Measurements from ENCODE around the gene WDR44.
A peak's percentile ranks its signal among the peaks of the same experiment; 100 is the strongest.

Gene WDR44

DNA sequence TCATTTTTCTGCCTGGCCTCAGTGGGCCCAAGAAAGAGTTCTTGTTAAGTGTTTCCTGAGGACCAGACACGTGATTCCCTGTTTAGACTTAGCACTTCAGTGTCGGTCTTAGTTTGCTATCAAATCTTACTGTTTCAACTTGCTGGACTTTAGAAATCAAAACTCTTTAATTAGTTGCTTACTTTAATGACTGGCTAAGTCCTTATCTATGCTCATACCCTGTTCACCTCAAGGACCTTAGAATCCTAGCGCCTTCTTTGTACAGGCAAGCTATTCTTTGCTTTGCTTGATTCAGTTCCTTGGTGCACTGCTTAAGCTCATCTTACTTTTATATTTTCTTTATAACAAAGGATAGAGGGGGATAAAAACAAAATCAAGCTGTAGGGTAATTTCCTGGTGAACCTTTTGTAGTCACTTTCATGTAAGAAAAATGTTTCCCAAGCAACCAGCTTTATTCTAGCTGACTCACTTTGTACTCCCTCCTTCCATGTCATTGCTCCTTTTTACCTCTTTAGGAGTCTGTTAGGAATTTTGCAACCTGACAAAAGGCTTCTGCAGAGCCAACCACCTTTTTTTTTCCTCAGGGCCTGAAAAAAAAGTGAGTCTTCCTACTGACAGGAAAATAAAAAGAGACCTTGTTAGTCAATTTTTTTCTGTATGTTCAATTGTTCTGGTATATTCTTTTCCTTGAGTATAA lies 14.7 kb downstream of the WDR44 start:
- H4K91ac ChIP-seq (ENCODE audit: low read depth, low read length, poor library complexity) = no peak overlapping the region
- DNase-seq (ENCODE audit: low spot score) = no peak
- H3K27me3 ChIP-seq (ENCODE audit: control insufficient read depth in 3 of 3, insufficient read depth in 3 of 3, low read depth in 1 of 3, low read length in 3 of 3) = no peaks in the 10 kb centered on the region
- no peak overlapping the region for H3K18ac ChIP-seq (ENCODE audit: low read length)
- H3K27ac ChIP-seq (replicated peaks; ENCODE audit: low read length) = peak overlapping the region; percentile 85
- H3K4me3 ChIP-seq (ENCODE audit: low read length in 2 of 2) = no peak overlapping the region
- no peak overlapping the region for H2BK15ac ChIP-seq (ENCODE audit: low read length)
- H3K4me2 ChIP-seq (ENCODE audit: insufficient read depth, low read length, poor library complexity, severe bottlenecking) = no peak overlapping the region
- H2BK12ac ChIP-seq (ENCODE audit: low read length) = no peak overlapping the region
- H2BK120ac ChIP-seq (ENCODE audit: low read depth, low read length) = no peak overlapping the region
- peaks cover under 1 to 20% of the 10 kb centered on the region in 2 donors for H3K4me1 ChIP-seq (ENCODE audit: control insufficient read depth in 2 of 2, insufficient read depth in 1 of 2, low read depth in 1 of 2, low read length in 2 of 2)
- no CpG with 5 or more reads among the region's 3 CpGs for WGBS, 2 donors (ENCODE audit: extremely low coverage in 2 of 2, insufficient read length in 2 of 2, insufficient replicate concordance in 1 of 2)
- no peak overlapping the region for H3K14ac ChIP-seq (ENCODE audit: low read length)
- no peaks in the 10 kb centered on the region for H3K79me1 ChIP-seq (ENCODE audit: low read depth, low read length)
- no peak overlapping the region for H2AK5ac ChIP-seq (ENCODE audit: low read depth, low read length)
- no peak overlapping the region for H2AFZ ChIP-seq (ENCODE audit: low read length)
- H4K8ac ChIP-seq (ENCODE audit: low read depth, low read length) = no peak overlapping the region
- H3K4ac ChIP-seq (ENCODE audit: low read length) = no peak overlapping the region
- H3K9me3 ChIP-seq (replicated peaks in 1 of 2; ENCODE audit: control insufficient read depth in 2 of 2, insufficient read depth in 1 of 2, low read depth in 1 of 2, low read length in 2 of 2) = no peaks in the 10 kb centered on the region
- H3K36me3 ChIP-seq (replicated peaks in 1 of 2; ENCODE audit: control insufficient read depth in 2 of 2, insufficient read depth in 2 of 2, low read length in 2 of 2) = no peaks in the 10 kb centered on the region
- no peak overlapping the region for H3K9ac ChIP-seq (ENCODE audit: low read depth, low read length, poor library complexity)
- no peak overlapping the region for H2BK5ac ChIP-seq (ENCODE audit: low read length)
- no peak overlapping the region for H3K23ac ChIP-seq (ENCODE audit: low read depth, low read length, poor library complexity)

DNA sequence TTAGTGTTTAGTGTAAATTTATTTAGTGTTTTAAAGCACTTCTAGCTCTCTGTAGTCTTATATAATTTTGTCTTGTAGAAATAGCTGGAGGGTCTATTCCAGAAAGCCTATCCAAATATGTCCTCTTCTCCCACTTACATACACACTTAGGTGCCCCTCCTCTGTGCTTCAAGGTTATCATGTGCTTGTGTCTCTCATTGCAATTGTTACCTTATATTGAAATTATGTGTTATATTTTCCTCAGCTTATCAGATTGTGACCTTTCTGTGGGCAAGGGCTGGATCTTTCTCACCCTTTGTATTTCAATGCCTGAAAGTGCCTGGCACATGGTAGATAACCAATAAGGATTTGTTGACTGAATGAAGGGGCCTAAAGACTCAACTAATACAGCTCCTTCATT lies 18.4 kb downstream of the WDR44 start:
- Histone ChIP-seq H4K8ac (ENCODE audit: low read depth, low read length) (no peak overlapping the region), H2BK5ac (ENCODE audit: low read length) (no peak overlapping the region), H2BK120ac (ENCODE audit: low read depth, low read length) (no peak overlapping the region), H3K36me3 (replicated peaks in 1 of 2; ENCODE audit: control insufficient read depth in 2 of 2, insufficient read depth in 2 of 2, low read length in 2 of 2) (no peaks in the 10 kb centered on the region), H3K27me3 (ENCODE audit: control insufficient read depth in 3 of 3, insufficient read depth in 3 of 3, low read depth in 1 of 3, low read length in 3 of 3) (no peaks in the 10 kb centered on the region), H2AFZ (ENCODE audit: low read length) (no peak overlapping the region), H3K9ac (ENCODE audit: low read depth, low read length, poor library complexity) (no peak overlapping the region), H2BK15ac (ENCODE audit: low read length) (no peak overlapping the region), H3K4ac (ENCODE audit: low read length) (no peak overlapping the region), H2AK5ac (ENCODE audit: low read depth, low read length) (no peak overlapping the region), H3K27ac (replicated peaks; ENCODE audit: low read length) (no peak overlapping the region), H4K91ac (ENCODE audit: low read depth, low read length, poor library complexity) (no peak overlapping the region), H3K4me1 (ENCODE audit: control insufficient read depth in 2 of 2, insufficient read depth in 1 of 2, low read depth in 1 of 2, low read length in 2 of 2) (peaks cover 0 to 15% of the 10 kb centered on the region in 2 donors), H3K79me1 (ENCODE audit: low read depth, low read length) (no peaks in the 10 kb centered on the region), H2BK12ac (ENCODE audit: low read length) (no peak overlapping the region), H3K4me2 (ENCODE audit: insufficient read depth, low read length, poor library complexity, severe bottlenecking) (no peak overlapping the region), H3K9me3 (replicated peaks in 1 of 2; ENCODE audit: control insufficient read depth in 2 of 2, insufficient read depth in 1 of 2, low read depth in 1 of 2, low read length in 2 of 2) (no peaks in the 10 kb centered on the region), H3K14ac (ENCODE audit: low read length) (no peak overlapping the region), H3K4me3 (ENCODE audit: low read length in 2 of 2) (no peak overlapping the region), H3K23ac (ENCODE audit: low read depth, low read length, poor library complexity) (no peak overlapping the region), H3K18ac (ENCODE audit: low read length) (no peak overlapping the region)
- no peak for DNase-seq (ENCODE audit: low spot score)

DNA sequence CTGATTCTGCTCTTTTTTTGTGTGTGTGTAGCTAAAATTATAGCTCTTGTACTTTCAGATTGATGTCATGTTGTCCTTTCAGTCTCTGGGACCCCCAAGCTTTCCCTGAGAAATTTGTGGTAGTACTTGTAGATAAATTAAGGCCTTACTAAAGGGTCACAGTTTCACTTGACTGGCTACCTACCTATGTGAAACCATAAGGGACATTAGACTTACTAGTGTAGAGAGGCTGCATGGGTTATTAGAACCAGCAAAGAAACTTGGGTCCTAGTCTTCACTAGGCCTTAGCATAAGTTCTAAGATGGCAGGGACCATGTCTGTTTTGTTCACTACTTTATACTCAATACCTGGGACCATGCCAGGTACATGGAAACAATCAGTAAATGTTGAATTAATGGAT lies 21.4 kb downstream of the WDR44 start:
- Histone ChIP-seq H3K36me3 (replicated peaks in 1 of 2; ENCODE audit: control insufficient read depth in 2 of 2, insufficient read depth in 2 of 2, low read length in 2 of 2) (no peaks in the 10 kb centered on the region), H2BK15ac (ENCODE audit: low read length) (no peak overlapping the region), H3K4me1 (ENCODE audit: control insufficient read depth in 2 of 2, insufficient read depth in 1 of 2, low read depth in 1 of 2, low read length in 2 of 2) (no peaks in the 10 kb centered on the region), H3K27ac (replicated peaks; ENCODE audit: low read length) (no peak overlapping the region), H3K4me2 (ENCODE audit: insufficient read depth, low read length, poor library complexity, severe bottlenecking) (no peak overlapping the region), H3K23ac (ENCODE audit: low read depth, low read length, poor library complexity) (no peak overlapping the region), H3K18ac (ENCODE audit: low read length) (no peak overlapping the region), H3K4me3 (ENCODE audit: low read length in 2 of 2) (no peak overlapping the region), H3K9ac (ENCODE audit: low read depth, low read length, poor library complexity) (no peak overlapping the region), H2AK5ac (ENCODE audit: low read depth, low read length) (no peak overlapping the region), H3K27me3 (ENCODE audit: control insufficient read depth in 3 of 3, insufficient read depth in 3 of 3, low read depth in 1 of 3, low read length in 3 of 3) (no peaks in the 10 kb centered on the region), H2BK120ac (ENCODE audit: low read depth, low read length) (no peak overlapping the region), H2BK5ac (ENCODE audit: low read length) (no peak overlapping the region), H3K14ac (ENCODE audit: low read length) (no peak overlapping the region), H3K4ac (ENCODE audit: low read length) (no peak overlapping the region), H3K79me1 (ENCODE audit: low read depth, low read length) (no peaks in the 10 kb centered on the region), H4K8ac (ENCODE audit: low read depth, low read length) (no peak overlapping the region), H3K9me3 (replicated peaks in 1 of 2; ENCODE audit: control insufficient read depth in 2 of 2, insufficient read depth in 1 of 2, low read depth in 1 of 2, low read length in 2 of 2) (no peaks in the 10 kb centered on the region), H2AFZ (ENCODE audit: low read length) (no peak overlapping the region), H4K91ac (ENCODE audit: low read depth, low read length, poor library complexity) (no peak overlapping the region), H2BK12ac (ENCODE audit: low read length) (no peak overlapping the region)
- no peak for DNase-seq (ENCODE audit: low spot score)

DNA sequence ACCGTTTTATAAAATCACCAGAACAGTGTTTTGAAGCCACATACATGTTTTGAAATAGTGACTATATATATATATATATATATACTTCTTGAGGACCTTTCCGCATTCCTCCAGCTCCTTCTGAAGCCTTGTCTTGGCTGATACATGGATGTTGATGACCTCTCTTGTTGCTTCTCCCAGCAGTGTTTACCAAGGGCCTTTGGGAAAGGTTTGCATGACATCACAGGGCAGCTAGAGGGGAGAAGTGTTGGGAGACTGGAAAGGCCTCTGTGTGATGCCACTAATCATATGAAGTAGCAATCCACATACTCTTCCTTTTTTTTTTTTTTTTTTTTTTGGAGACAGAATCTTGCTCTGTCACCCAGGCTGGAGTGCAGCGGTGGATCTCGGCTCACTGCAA lies 22.5 kb downstream of the WDR44 start:
- no peak overlapping the region for H2BK12ac ChIP-seq (ENCODE audit: low read length)
- H2BK5ac ChIP-seq (ENCODE audit: low read length) = no peak overlapping the region
- no peaks in the 10 kb centered on the region for H3K27me3 ChIP-seq (ENCODE audit: control insufficient read depth in 3 of 3, insufficient read depth in 3 of 3, low read depth in 1 of 3, low read length in 3 of 3)
- no peak overlapping the region for H2BK15ac ChIP-seq (ENCODE audit: low read length)
- WGBS, 2 donors (ENCODE audit: extremely low coverage in 2 of 2, insufficient read length in 2 of 2, insufficient replicate concordance in 1 of 2) = no CpG with 5 or more reads among the region's 4 CpGs
- no peak overlapping the region for H2AK5ac ChIP-seq (ENCODE audit: low read depth, low read length)
- no peaks in the 10 kb centered on the region for H3K36me3 ChIP-seq (replicated peaks in 1 of 2; ENCODE audit: control insufficient read depth in 2 of 2, insufficient read depth in 2 of 2, low read length in 2 of 2)
- no peak overlapping the region for H3K23ac ChIP-seq (ENCODE audit: low read depth, low read length, poor library complexity)
- H3K9me3 ChIP-seq (replicated peaks in 1 of 2; ENCODE audit: control insufficient read depth in 2 of 2, insufficient read depth in 1 of 2, low read depth in 1 of 2, low read length in 2 of 2) = no peaks in the 10 kb centered on the region
- H2AFZ ChIP-seq (ENCODE audit: low read length) = no peak overlapping the region
- no peak overlapping the region for H3K18ac ChIP-seq (ENCODE audit: low read length)
- H3K79me1 ChIP-seq (ENCODE audit: low read depth, low read length) = no peaks in the 10 kb centered on the region
- no peak overlapping the region for H4K91ac ChIP-seq (ENCODE audit: low read depth, low read length, poor library complexity)
- no peak overlapping the region for H3K27ac ChIP-seq (replicated peaks; ENCODE audit: low read length)
- H3K4me3 ChIP-seq (ENCODE audit: low read length in 2 of 2) = no peak overlapping the region
- H2BK120ac ChIP-seq (ENCODE audit: low read depth, low read length) = no peak overlapping the region
- no peak overlapping the region for H3K4ac ChIP-seq (ENCODE audit: low read length)
- no peaks in the 10 kb centered on the region for H3K4me1 ChIP-seq (ENCODE audit: control insufficient read depth in 2 of 2, insufficient read depth in 1 of 2, low read depth in 1 of 2, low read length in 2 of 2)
- H3K4me2 ChIP-seq (ENCODE audit: insufficient read depth, low read length, poor library complexity, severe bottlenecking) = no peak overlapping the region
- H4K8ac ChIP-seq (ENCODE audit: low read depth, low read length) = no peak overlapping the region
- H3K14ac ChIP-seq (ENCODE audit: low read length) = no peak overlapping the region
- no peak for DNase-seq (ENCODE audit: low spot score)
- H3K9ac ChIP-seq (ENCODE audit: low read depth, low read length, poor library complexity) = no peak overlapping the region
